GM18502 (cell line): ENCODE data around the gene SLC25A29.
A peak's percentile ranks its signal among the peaks of the same experiment; 100 is the strongest.
"Not testable (repeated sequence)": the region's sequence is repeated elsewhere in the genome, so short reads cannot be mapped to it uniquely, and the experiment has no call there.

Experiments used
- ATAC-seq: cut with Tn5 transposase; IDR thresholded peaks from one replicate; pipeline ENCODE4 v1.9.1; 2021; ENCODE audit warnings: mild to moderate bottlenecking; ENCODE audit not compliant: unreplicated experiment, poor library complexity

Gene SLC25A29

DNA sequence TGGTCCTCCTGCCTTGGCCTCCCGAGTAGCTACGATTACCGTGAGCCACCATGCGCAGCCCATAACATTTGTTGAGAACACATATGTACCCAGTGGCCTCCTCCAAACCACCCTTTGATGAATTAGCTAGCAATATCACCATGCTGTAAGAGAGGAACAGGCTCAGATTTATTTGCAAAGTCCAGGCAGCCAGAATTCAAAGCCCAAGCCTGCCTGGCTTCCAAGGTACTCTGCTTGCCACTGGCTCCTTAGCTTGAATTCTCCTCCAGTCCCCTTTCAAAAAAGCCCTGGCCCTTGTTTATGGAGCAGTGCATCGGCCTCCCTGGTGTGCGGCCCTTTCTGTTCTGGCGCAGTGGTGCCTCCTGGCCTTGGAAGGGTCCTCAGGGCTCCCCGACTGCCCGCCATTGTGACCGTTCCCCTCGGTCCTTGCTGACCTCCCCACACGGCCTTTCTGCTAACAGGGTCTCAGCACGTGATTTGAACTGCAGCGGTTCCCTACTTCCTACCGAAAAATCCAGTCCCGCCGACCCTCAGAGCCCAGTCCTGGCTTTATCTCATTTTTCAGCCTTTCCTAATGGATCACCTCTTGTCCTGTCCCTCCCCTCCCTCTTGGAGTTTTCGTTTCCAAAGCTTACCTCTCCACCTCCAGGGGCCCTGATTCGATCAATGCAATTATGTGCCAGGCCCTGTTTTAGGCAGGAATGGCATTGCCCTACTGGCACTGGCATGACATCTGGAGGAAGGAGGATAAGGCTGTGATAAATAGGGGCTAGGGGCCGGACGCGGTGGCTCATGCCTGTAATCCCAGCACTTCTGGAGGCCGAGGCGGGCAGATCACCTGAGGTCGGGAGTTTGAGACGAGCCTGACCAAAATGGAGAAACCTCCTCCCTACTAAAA lies 22.0 kb downstream of the SLC25A29 start:
- ATAC-seq = no peak

DNA sequence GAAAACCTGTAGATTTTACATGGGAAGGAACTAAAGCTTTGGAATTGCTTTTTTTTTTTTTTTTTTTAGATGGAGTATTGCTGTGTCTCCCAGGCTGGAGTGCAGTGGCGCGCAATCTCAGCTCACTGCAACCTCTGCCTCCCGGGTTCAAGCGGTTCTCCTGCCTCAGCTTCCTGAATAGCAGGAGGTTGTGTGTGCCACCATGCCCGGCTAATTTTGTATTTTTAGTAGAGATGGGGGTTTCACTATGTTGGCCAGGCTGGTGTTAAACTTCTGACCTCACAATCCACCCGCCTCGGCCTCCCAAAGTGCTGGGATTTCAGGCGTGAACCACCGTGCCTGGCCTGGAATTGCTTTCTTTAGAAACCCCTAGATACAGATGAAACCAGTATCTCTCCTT lies 22.8 kb downstream of the SLC25A29 start:
- ATAC-seq = not testable (repeated sequence)

GRCh38 chr14:100282766-100283419 lies 23.4 kb downstream of the SLC25A29 start:
- ATAC-seq = no peak

DNA sequence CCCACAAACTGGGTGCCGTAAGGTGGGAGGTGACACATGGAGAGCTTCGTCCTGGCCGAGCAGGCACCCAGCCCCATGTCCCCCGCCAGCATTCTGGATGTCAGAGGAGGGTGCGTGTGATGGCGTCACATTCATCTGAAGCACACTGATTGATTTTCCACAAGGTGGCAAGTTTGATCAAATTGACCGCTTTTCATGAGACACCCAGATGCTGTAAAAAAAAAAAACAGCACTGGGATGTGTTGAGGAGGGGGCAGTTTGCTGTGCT lies 24.2 kb downstream of the SLC25A29 start:
- ATAC-seq = no peak

- ATAC-seq = no peak
Observed at GRCh38 chr14:100281286-100282082, 24.8 kb downstream of the SLC25A29 start.

DNA sequence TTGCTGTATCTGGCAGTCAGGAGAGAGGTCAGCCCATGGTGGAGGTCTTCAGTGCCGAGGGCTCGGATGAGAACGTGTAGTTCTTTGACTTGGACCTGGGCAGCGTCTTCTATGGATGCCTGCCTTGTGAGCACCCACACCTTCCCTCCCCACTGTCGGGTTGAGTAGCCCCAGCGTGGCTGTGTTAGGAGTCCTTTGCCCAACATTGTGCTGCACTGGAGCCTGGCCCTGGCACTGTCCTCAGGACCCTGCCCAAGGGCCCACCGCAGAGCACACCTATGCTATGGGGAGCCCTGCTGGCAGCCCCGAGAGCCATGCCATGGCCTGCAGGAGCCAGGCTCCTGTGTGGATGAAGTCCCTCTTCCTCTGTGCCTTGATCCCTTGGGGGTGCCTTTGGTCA lies 26.7 kb downstream of the SLC25A29 start:
- no peak for ATAC-seq

DNA sequence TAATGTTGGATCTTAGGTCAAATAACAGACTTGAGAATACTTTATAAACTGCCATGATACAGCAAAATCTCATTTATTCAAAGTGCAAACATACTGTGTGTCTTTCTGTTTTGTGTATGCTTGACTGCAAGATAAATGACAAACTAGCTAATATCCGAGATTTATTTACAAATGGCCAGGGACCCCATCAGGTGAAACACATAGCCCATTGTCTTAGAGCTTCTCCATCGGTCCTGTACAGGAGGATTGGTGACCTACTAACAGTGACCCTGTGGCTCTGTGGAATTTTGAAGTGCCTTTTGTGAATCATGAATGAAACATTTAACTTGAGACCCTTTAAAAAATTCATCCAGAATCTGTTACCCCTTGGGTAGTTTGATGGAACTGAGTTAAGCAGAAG lies 27.1 kb downstream of the SLC25A29 start:
- ATAC-seq = no peak

- ATAC-seq = no peak
Observed at GRCh38 chr14:100278702-100279101, 27.5 kb downstream of the SLC25A29 start.

DNA sequence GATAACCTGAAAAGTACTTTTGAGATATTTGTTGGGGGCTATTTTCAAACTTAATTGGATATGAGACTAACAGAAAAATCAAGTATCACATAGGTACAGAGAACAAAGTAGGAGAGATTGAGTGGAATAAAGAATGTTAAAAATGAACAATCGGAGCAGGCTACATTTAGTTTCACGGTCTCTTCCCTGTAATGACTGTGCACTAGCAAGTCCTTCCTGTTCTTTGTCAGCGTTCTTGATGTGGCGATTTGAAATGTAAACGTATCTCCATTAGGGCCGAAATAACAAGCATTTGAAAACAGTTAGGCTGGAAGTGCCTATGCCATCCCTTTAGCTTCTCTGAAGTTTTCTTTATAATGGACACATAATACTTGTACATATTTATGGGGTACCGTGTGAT lies 31.0 kb downstream of the SLC25A29 start:
- no peak for ATAC-seq

- no peak for ATAC-seq
Observed at GRCh38 chr14:100274250-100274649, 32.0 kb downstream of the SLC25A29 start.

DNA sequence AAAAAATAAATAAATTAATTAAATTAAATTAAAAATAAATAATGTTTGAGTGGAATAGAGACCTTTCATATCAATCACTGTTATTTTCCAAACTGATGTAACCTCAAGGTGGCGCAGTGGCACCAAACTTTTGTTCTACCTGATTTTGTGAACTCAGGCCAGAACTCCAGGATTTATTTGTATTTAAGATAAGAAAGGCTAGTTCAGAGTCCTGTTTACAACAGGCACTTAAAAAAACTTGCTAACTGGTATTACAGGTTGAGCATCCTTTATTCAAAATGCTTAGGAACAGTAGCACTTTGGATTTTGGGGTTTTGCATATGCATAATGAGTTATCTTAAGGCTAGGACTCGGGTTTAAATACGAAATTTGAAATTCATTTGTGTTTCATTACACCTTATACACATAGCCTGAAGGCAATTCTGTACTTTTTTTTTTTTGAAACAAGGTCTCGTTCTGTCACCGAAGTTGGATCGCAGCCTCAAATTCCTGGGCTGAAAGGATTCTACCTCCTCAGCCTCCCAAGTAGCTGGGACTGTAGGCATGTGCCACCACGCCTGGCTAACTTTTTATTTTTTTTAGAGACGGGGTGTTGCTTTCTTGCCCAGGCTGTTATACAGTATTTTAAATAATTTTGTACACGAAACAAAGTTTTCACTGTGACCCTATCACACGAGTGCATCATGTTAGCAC lies 34.9 kb downstream of the SLC25A29 start:
- no peak for ATAC-seq

DNA sequence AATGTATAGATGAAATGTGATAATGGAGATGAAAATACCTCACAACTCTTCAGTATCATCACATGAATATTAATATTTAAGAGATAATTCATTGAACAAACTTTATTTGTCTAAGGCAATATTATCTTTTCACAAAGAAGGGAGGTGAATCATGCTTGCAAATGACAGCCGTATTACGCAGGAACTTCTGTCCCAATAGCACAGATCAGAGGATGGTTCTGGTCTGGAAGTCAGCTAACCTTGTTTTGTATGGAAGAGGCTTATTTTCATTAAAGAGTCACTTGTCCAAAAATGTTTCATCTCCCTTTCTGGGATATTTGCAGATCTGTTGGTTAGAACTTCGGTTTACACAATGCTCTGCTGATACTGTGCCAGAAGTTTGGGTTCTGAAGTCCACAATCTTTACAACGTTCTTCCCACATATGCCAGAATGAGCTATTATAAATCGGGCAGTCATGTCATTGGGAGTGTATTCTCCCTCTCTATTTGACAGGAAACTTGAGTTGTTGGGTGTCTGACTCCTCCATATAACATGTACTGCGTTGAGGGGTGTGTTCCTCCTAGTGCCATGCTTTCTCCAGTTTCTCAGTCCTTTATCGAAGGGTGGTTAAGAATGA lies 37.5 kb downstream of the SLC25A29 start:
- ATAC-seq = no peak

- ATAC-seq = no peak
Observed at GRCh38 chr14:100267990-100268389, 38.3 kb downstream of the SLC25A29 start.

GRCh38 chr14:100263141-100263540 lies 43.1 kb downstream of the SLC25A29 start:
- ATAC-seq = no peak

DNA sequence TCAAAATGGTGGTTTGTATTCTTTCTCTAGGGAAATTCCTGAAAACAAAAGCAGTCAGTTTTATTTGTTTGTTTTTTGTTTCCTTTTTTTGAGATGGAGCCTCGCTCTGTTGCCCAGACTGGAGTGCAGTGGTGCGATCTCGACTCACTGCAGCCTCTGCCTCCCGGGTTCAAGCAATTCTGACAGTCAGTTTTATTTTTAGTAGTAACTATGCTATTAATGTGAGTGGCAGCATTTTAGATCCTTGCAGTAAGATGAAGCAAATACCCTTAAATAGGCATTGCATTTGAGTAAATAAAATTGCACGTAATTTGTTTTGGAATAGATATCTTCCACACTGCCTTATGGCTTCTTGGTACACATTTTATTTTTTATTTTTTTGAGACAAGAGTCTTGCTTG lies 43.7 kb downstream of the SLC25A29 start:
- no peak for ATAC-seq

DNA sequence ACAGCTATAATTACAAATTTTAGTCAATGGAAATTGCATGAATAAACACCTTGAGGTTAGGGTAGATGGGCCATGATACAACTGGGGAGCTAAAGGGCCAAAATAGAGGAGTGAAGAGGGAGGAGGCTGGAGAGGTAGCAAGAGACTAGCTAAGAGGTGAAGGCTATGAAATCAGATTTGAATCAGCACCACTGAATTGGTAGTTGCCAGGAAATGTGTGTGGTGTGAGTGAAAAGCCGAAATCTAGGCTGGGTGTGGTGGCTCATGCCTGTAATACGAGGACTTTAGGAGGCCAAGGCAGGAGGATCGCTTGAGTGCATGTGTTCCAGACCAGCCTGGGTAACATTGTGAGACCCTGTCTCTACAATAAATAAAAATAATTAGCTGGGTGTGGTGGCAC lies 44.6 kb downstream of the SLC25A29 start:
- ATAC-seq = no peak

GRCh38 chr14:100256339-100256895 lies 49.8 kb downstream of the SLC25A29 start:
- peak; percentile 69 for ATAC-seq

DNA sequence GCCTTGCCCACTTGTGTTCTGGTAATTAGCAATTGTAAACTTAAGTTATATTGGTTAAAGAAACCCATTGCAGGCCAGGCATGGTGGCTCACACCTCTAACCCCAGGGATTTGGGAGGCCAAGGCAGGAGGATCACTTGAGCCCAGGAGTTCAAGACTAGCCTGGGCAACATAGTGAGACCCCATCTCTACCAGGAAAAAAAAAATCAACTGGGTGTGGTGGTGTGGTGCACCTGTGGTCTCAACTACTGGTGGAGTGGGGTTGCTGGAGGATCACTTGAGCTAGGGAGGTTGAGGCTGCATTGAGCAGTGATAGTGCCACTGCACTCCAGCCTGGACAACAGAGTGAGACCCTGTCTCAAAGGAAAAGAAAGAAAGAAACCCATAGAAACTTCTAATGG lies 53.6 kb downstream of the SLC25A29 start:
- no peak for ATAC-seq

DNA sequence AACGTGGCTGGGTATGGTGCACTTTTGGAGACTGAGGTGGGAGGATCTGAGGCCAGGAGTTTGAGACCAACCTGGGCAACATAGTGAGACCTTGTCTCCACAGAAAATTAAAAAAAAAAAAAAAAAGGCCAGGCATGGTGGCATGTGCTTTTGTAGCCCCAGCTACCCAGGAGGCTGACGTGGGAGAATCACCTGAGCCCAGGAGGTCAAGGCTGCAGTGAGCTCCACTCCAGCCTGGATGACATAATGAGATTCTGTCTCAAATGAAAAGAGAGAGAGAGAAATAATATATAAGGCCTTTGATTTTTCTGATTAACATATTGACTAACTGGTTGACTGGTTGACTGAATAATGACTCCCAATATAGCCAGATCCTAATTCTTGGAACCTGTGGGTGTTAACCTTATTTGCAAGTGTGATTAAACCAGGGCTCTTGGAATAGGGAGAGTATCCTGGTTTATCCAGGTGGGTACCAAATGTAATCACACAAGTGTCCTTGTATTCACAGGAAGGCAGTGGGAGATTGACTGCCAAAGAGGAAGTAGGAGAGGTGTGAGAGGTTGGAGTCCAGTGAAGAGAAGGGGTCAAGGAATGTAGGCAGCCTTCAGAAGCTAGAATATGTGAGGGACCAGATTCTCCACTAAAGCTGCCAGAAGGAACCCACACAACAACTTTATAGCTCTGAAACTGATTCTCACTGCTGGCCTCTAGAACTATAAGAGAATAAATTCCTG lies 55.3 kb downstream of the SLC25A29 start:
- no peak for ATAC-seq
